WI38 (cell line): ENCODE results near the gene SH2D4B.

Experiments
- H3K4me3 ChIP-seq: 2 replicates; pipeline ENCODE4 v1.5.1; 2011; ENCODE audit warnings: low read depth, mild to moderate bottlenecking, control low read depth, low read length
- TF ChIP-seq, protein P1 (sequence below): IDR thresholded peaks from 2 replicates; pipeline ENCODE4 v1.5.1; 2012; ENCODE audit warnings: low read depth, mild to moderate bottlenecking, control low read depth, low read length

Gene SH2D4B

GRCh38 chr10:80619036-80619435 is 81.3 kb downstream of the SH2D4B start:
- TF ChIP-seq, protein P1, sequence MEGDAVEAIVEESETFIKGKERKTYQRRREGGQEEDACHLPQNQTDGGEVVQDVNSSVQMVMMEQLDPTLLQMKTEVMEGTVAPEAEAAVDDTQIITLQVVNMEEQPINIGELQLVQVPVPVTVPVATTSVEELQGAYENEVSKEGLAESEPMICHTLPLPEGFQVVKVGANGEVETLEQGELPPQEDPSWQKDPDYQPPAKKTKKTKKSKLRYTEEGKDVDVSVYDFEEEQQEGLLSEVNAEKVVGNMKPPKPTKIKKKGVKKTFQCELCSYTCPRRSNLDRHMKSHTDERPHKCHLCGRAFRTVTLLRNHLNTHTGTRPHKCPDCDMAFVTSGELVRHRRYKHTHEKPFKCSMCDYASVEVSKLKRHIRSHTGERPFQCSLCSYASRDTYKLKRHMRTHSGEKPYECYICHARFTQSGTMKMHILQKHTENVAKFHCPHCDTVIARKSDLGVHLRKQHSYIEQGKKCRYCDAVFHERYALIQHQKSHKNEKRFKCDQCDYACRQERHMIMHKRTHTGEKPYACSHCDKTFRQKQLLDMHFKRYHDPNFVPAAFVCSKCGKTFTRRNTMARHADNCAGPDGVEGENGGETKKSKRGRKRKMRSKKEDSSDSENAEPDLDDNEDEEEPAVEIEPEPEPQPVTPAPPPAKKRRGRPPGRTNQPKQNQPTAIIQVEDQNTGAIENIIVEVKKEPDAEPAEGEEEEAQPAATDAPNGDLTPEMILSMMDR: no peak

GRCh38 chr10:80622153-80622552 is 84.5 kb downstream of the SH2D4B start:
- no peak overlapping the region for H3K4me3 ChIP-seq
- TF ChIP-seq, protein P1: no peak

More at GRCh38 chr10:80619036-80619435, 81.3 kb downstream of the SH2D4B start:
- H3K4me3 ChIP-seq: no peak overlapping the region

GRCh38 chr10:80630324-80630723 is 92.6 kb downstream of the SH2D4B start:
- H3K4me3 ChIP-seq: no peak overlapping the region
- TF ChIP-seq, protein P1: no peak

- no peak overlapping the region for H3K4me3 ChIP-seq
- TF ChIP-seq, protein P1: no peak
Measured at GRCh38 chr10:80632742-80633141, 95.0 kb downstream of the SH2D4B start.

DNA sequence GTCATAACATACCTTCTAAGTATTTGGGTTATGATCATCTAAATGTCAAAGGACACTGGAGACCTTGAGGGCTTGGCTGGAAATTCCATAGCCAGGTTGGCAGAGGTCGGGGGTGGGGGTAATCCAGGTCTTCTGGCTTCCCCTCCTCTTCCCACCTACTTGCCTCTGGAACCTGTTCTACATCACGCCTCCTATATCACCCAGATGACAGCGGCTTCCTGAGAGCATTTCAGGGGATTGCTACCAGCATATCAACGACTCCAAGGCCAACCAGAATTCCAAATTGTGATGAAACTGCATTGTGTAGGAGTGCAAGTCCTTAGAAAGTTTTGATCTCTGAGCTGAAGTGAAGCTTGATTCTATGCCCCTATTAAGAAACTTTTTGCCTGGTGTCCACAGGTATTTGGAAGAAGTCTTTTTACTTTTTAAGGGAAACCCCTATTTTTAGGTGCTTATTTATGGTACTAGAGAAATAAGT is 95.7 kb downstream of the SH2D4B start:
- TF ChIP-seq, protein P1: no peak
- no peak overlapping the region for H3K4me3 ChIP-seq

DNA sequence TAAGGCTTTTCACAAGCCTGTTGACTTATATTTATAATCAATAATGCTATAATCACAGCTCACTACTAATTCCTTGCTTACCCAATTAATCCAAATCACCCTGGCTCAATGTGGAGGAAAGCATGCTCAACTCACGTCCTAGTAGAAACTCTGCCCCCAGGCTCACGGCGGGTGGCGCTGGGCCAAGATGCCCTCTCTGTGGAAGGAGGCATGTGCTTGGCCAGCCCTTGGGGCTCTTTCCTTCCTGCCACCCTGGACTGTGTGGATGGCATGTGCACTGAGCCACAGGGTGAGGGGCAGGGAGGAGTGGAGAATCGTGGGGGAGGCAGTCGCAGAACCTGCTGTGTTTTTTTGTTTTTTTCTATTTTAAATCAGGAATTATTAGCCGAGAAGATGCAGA is 96.2 kb downstream of the SH2D4B start:
- H3K4me3 ChIP-seq: no peak overlapping the region
- TF ChIP-seq, protein P1: no peak

- no peak overlapping the region for H3K4me3 ChIP-seq
- TF ChIP-seq, protein P1: no peak
Measured at GRCh38 chr10:80642661-80643060, 105.0 kb downstream of the SH2D4B start.
